HepG2 (cell line): ENCODE data around the gene GNG7. TPM values are rescaled to one million over a fixed set of nuclear protein-coding genes. Genes with fewer than 3 reads are reported as not detected.

Experiments used
- ATAC-seq: fragments of 200-7000 bp; cut with Tn5 transposase; 3 replicates; pipeline ENCODE4 v1.9.1; 2020; ENCODE audit warnings: mild to moderate bottlenecking, moderate library complexity
- BruUV-seq: library from RNA; stranded (reverse); fragments of 400-500 nt; replicated peaks from 2 replicates; lab custom pipeline; 2021; lab: Mats Ljungman, UMichigan
- CTCF ChIA-PET: fragments of 300-600 bp; formaldehyde crosslinking; extraction: SDS; loops from one replicate; lab custom pipeline; 2021; ENCODE audit warnings: low total read pairs, inconsistent platforms, low intra/inter-chr PET ratio; lab: Yijun Ruan, JAX
- POLR2A ChIA-PET: fragments of 350-600 bp; sonication (Branson Sonifier 250); formaldehyde crosslinking; loops from one replicate; lab custom pipeline; 2020; ENCODE audit warnings: antibody characterized with exemption, inconsistent platforms; lab: Yijun Ruan, JAX
- DNase-seq: peaks from one replicate; pipeline ENCODE4 v3.0.0-alpha.2; 2015; ENCODE audit warnings: low spot score
- FAIRE-seq: peaks from 3 replicates; lab custom pipeline; 2011; peaks lifted over from hg19 to GRCh38; lab: Jason Lieb, UNC
- H2AFZ ChIP-seq: one replicate; pipeline ENCODE4 v1.6.1; 2011; ENCODE audit warnings: low read length, inconsistent platforms
- H3K27ac ChIP-seq: fragments of 300-600 bp; 3 replicates; pipeline ENCODE4 v1.8.0; 2011; ENCODE audit warnings: mixed run types, mild to moderate bottlenecking, mixed read lengths, low read length, inconsistent platforms; ENCODE audit not compliant: insufficient read depth; ENCODE audit errors: extremely low read length
- H3K27me3 ChIP-seq, 2 experiments: fragments of 200-600 bp in 1 of 2; 2 replicates in 1 of 2; 3 replicates in 1 of 2; pipeline versions ENCODE4 v1.6.0 to v1.8.0; 2011; ENCODE audit warnings: low read length in 2 of 2, mild to moderate bottlenecking in 2 of 2, moderate library complexity in 2 of 2, inconsistent platforms in 1 of 2; ENCODE audit not compliant: insufficient read depth in 2 of 2, control insufficient read depth in 1 of 2
- H3K36me3 ChIP-seq, 2 experiments: fragments of 200-600 bp in 1 of 2; replicated peaks in 1 of 2; 2 replicates in 1 of 2; 3 replicates in 1 of 2; pipeline versions ENCODE4 v1.5.1 to v1.8.0; 2011; ENCODE audit warnings: low read length in 2 of 2, inconsistent platforms in 1 of 2; ENCODE audit not compliant: insufficient read depth in 2 of 2, control insufficient read depth in 1 of 2
- H3K4me1 ChIP-seq: 2 replicates; pipeline ENCODE4 v1.5.1; 2012; ENCODE audit warnings: low read length, inconsistent platforms; ENCODE audit not compliant: insufficient read depth
- H3K4me2 ChIP-seq: 2 replicates; pipeline ENCODE4 v1.6.0; 2011; ENCODE audit warnings: low read depth, low read length, inconsistent platforms
- H3K4me3 ChIP-seq, 3 experiments: fragments of 200-600 bp in 1 of 3; sonication (generic), shearing (Covaris generic) in 1 of 3; replicated peaks in 1 of 3; 2 replicates each; pipeline ENCODE4 v1.5.1; 2011 to 2016; ENCODE audit warnings: low read length in 3 of 3, inconsistent platforms in 2 of 3, low read depth in 2 of 3, mild to moderate bottlenecking in 2 of 3, control low read depth in 1 of 3, mixed read lengths in 1 of 3; ENCODE audit not compliant: insufficient read depth in 1 of 3
- H3K79me2 ChIP-seq: one replicate; pipeline ENCODE4 v1.6.1; 2011; ENCODE audit warnings: low read length, inconsistent platforms; ENCODE audit not compliant: insufficient read depth
- H3K9ac ChIP-seq: 2 replicates; pipeline ENCODE4 v1.6.0; 2011; ENCODE audit warnings: mild to moderate bottlenecking, low read depth, low read length, inconsistent platforms; ENCODE audit not compliant: insufficient read depth
- H3K9me3 ChIP-seq: 2 replicates; pipeline ENCODE4 v1.5.1; 2012; ENCODE audit warnings: mild to moderate bottlenecking, low read length
- H4K20me1 ChIP-seq: 2 replicates; pipeline ENCODE4 v1.6.0; 2011; ENCODE audit warnings: inconsistent platforms, mild to moderate bottlenecking, low read length, moderate library complexity; ENCODE audit not compliant: insufficient read depth
- ELF4 ChIP-seq: sonication (generic); formaldehyde crosslinking; IDR thresholded peaks from 2 replicates; pipeline ENCODE4 v1.5.0; 2020; ENCODE audit warnings: missing genetic modification reagents, mild to moderate bottlenecking, moderate library complexity, borderline replicate concordance
- ETV6 ChIP-seq: sonication (generic); formaldehyde crosslinking; conservative IDR thresholded peaks from 2 replicates; pipeline ENCODE4 v1.4.0; 2020; ENCODE audit warnings: missing genetic modification reagents
- GTF2F1 ChIP-seq: fragments of 150-350 bp; IDR thresholded peaks from 2 replicates; pipeline ENCODE4 v1.6.1; 2014; ENCODE audit warnings: low read length
- IKZF4 ChIP-seq: sonication (generic); formaldehyde crosslinking; IDR thresholded peaks from 2 replicates; pipeline ENCODE4 v1.5.1; 2020; ENCODE audit warnings: borderline replicate concordance, mild to moderate bottlenecking, low read depth, missing genetic modification reagents; ENCODE audit errors: not compliant biosample characterization
- IRX3 ChIP-seq: sonication (generic); formaldehyde crosslinking; IDR thresholded peaks from 2 replicates; pipeline ENCODE4 v1.8.1; 2023; ENCODE audit warnings: mild to moderate bottlenecking, low read depth, missing genetic modification reagents, borderline replicate concordance
- MED1 ChIP-seq: sonication (generic); formaldehyde crosslinking; IDR thresholded peaks from 2 replicates; pipeline ENCODE4 v1.4.0; 2020; ENCODE audit warnings: missing genetic modification reagents
- MED8 ChIP-seq: sonication (generic); formaldehyde crosslinking; IDR thresholded peaks from 2 replicates; pipeline ENCODE4 v1.8.1; 2023; ENCODE audit warnings: mild to moderate bottlenecking, missing genetic modification reagents; ENCODE audit not compliant: insufficient replicate concordance
- RORA ChIP-seq: sonication (generic); formaldehyde crosslinking; IDR thresholded peaks from 2 replicates; pipeline ENCODE4 v1.5.0; 2020; ENCODE audit warnings: mild to moderate bottlenecking, missing genetic modification reagents, moderate library complexity
- SATB2 ChIP-seq: sonication (generic); formaldehyde crosslinking; IDR thresholded peaks from 2 replicates; pipeline ENCODE4 v1.5.0; 2020; ENCODE audit warnings: missing genetic modification reagents
- TCF7 ChIP-seq: sonication (generic); IDR thresholded peaks from 2 replicates; pipeline ENCODE4 v1.6.1; 2016; ENCODE audit warnings: antibody characterized with exemption, low read depth
- U2AF1 ChIP-seq: fragments of 200-400 bp; formaldehyde crosslinking; optimal IDR thresholded peaks from 2 replicates; pipeline ENCODE3; 2017; ENCODE audit warnings: mild to moderate bottlenecking, low read depth, low read length
- ZNF235 ChIP-seq: sonication (generic); formaldehyde crosslinking; IDR thresholded peaks from 2 replicates; pipeline ENCODE4 v1.8.1; 2023; ENCODE audit warnings: mild to moderate bottlenecking, missing genetic modification reagents, borderline replicate concordance
- ZNF329 ChIP-seq: sonication (generic); formaldehyde crosslinking; IDR thresholded peaks from 2 replicates; pipeline ENCODE4 v1.9.0; 2021; ENCODE audit warnings: low read depth, mild to moderate bottlenecking, missing genetic modification reagents
- ZNF350 ChIP-seq: sonication (generic); formaldehyde crosslinking; IDR thresholded peaks from 2 replicates; pipeline ENCODE4 v1.4.0; 2020; ENCODE audit warnings: mild to moderate bottlenecking, low read depth, missing genetic modification reagents, borderline replicate concordance
- ZNF678 ChIP-seq: sonication (generic); formaldehyde crosslinking; IDR thresholded peaks from 2 replicates; pipeline ENCODE4 v1.4.0; 2020; ENCODE audit warnings: mild to moderate bottlenecking, missing genetic modification reagents
- ZNF7 ChIP-seq: IDR thresholded peaks from 2 replicates; pipeline ENCODE4 v1.6.1; 2016; ENCODE audit warnings: missing biosample characterization, missing genetic modification reagents
- ZNF724P ChIP-seq: sonication (generic); formaldehyde crosslinking; IDR thresholded peaks from 2 replicates; pipeline ENCODE4 v1.8.0; 2022; ENCODE audit warnings: missing genetic modification reagents, borderline replicate concordance
- ZSCAN22 ChIP-seq: sonication (generic); formaldehyde crosslinking; IDR thresholded peaks from 2 replicates; pipeline ENCODE4 v1.4.0; 2020; ENCODE audit warnings: mild to moderate bottlenecking, missing genetic modification reagents
- WGBS: methylation state at CpG from one replicate; pipeline ENCODE4 v1.1.6; 2017; ENCODE audit warnings: low lambda C conversion rate; 5-methylcytosine and 5-hydroxymethylcytosine counted together
- in situ Hi-C: cut with HindIII; loops from 2 replicates; pipeline ENCODE4 v1.10.0; 2017; ENCODE audit warnings: low pct_unique_long_range_greater_than_20kb; ENCODE audit not compliant: extremely low pct_ligation_motif_present
- intact Hi-C: fragments of 100-400 bp; cut with micrococcal nuclease; formaldehyde crosslinking; loops from one replicate; pipeline ENCODE4 v1.10.0; 2022; ENCODE audit not compliant: unreplicated experiment
- polyA plus RNA-seq, 8 experiments: library from polyadenylated mRNA; depleted of rRNA in 3 of 8; stranded (reverse) in 7 of 8; unstranded in 1 of 8; fragments of >200 nt; fragmentation: Illumina TruSeq in 4 of 8; extraction: Trizol in 4 of 8; gene quantifications; 2 replicates each; pipeline versions ENCODE4 v1.2.1 to v1.2.3, GENCODE V29; 2011 to 2016; ENCODE audit warnings: low read depth in 4 of 8, missing spikeins in 1 of 8, mixed read lengths in 1 of 8; ENCODE audit not compliant: insufficient read depth in 1 of 8
- total RNA-seq, 5 experiments: library from RNA; depleted of rRNA; stranded (reverse); fragments of >200 nt; fragmentation: Illumina TruSeq; extraction: Trizol; gene quantifications; 2 replicates each; pipeline ENCODE4 v1.2.3, GENCODE V29; 2016; ENCODE audit warnings: low read depth in 1 of 5
- TF ChIP-seq, protein P1 (sequence below): sonication (generic); formaldehyde crosslinking; IDR thresholded peaks from 2 replicates; pipeline ENCODE4 v1.4.0; 2020; ENCODE audit warnings: mild to moderate bottlenecking, missing genetic modification reagents, borderline replicate concordance
- TF ChIP-seq, protein P2 (sequence below): sonication (generic); formaldehyde crosslinking; IDR thresholded peaks from 2 replicates; pipeline ENCODE4 v1.8.0; 2022; ENCODE audit warnings: mild to moderate bottlenecking, missing genetic modification reagents, borderline replicate concordance
- TF ChIP-seq, protein P3 (sequence below): sonication (generic); formaldehyde crosslinking; IDR thresholded peaks from 2 replicates; pipeline ENCODE4 v1.9.0; 2022; ENCODE audit warnings: missing genetic modification reagents, mild to moderate bottlenecking, borderline replicate concordance

The GNG7 gene
- total and polyA plus RNA-seq, 2 of the 13 experiments (the other 11 are each of a cell fraction or from before 2014, with no cell fraction given), result 1.4 to 3.3 TPM

DNA sequence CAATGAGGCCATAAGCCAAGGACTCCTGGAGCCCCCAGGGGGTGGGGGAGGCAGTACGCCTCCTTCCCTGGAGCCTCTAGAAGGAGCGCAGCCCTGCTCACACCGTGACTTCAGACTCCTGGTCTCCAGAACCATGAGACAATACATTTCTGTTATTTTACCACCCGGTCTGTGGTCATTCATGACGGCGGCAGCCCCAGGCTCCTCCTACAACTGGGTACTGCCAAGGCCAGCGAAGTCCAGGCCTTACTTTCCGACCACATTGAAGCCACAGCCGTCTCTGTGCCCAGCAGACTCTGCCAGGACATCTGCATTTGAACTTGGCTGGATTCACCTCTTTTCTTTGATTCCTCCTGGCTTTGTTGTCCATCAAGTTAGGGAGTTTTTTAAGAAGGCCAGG lies 10.5 kb downstream of the GNG7 start (continued):
- TF ChIP-seq ELF4, result no peak
- no peak for TF ChIP-seq SATB2 (CRISPR knock-in tag)
- no peak for TF ChIP-seq U2AF1
- TF ChIP-seq, protein P1, sequence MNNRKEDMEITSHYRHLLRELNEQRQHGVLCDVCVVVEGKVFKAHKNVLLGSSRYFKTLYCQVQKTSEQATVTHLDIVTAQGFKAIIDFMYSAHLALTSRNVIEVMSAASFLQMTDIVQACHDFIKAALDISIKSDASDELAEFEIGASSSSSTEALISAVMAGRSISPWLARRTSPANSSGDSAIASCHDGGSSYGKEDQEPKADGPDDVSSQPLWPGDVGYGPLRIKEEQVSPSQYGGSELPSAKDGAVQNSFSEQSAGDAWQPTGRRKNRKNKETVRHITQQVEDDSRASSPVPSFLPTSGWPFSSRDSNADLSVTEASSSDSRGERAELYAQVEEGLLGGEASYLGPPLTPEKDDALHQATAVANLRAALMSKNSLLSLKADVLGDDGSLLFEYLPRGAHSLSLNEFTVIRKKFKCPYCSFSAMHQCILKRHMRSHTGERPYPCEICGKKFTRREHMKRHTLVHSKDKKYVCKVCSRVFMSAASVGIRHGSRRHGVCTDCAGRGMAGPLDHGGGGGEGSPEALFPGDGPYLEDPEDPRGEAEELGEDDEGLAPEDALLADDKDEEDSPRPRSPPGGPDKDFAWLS (CRISPR knock-in tag), result no peak
- TF ChIP-seq ZNF235 (CRISPR knock-in tag), result no peak
- no peak for TF ChIP-seq IRX3 (CRISPR knock-in tag)

DNA sequence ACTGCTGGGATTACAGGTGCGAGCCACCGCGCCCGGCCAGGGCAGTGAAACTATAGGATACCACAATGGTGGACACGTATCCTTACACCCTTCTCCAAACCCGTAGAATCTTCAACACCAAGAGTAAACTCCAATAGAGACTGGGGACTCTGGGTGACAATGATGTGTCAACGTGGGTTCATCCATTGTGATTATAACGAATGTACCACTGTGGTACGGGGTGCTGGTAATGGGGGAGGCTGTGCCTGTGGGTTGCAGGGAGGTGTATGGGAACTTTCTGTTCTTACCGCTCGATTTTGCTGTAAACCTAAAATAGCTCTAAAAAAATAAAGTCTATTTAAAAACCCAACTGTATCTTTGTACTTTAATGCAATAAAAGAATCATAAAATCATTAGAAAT lies 11.6 kb downstream of the GNG7 start:
- in situ Hi-C loops (no loop called here), intact Hi-C loops (no loop called here)
- Histone ChIP-seq H3K27ac (no peak overlapping the region), H3K9me3 (no peaks in the 10 kb centered on the region), H3K4me3 (no peak overlapping the region), H3K4me1 (peaks cover 32% of the 10 kb centered on the region), H3K27me3 (no peaks in the 10 kb centered on the region), H3K79me2 (no peaks in the 10 kb centered on the region), H4K20me1 (no peaks in the 10 kb centered on the region), H3K36me3 (no peaks in the 10 kb centered on the region; a peak in 1 of 5 replicates), H2AFZ (no peak overlapping the region), H3K4me2 (no peak overlapping the region), H3K9ac (no peak overlapping the region)
- WGBS, result 94% methylated on average over 11 of the region's 11 CpGs
- FAIRE-seq, result no peak
- POLR2A ChIA-PET, result no interaction called here
- CTCF ChIA-PET, result no interaction called here
- ATAC-seq, result no peak
- no peak for DNase-seq
- no TSS peak for BruUV-seq
- no peak for TF ChIP-seq ZNF678 (CRISPR knock-in tag)
- no peak for TF ChIP-seq MED8 (CRISPR knock-in tag)
- no peak for TF ChIP-seq ETV6
- TF ChIP-seq GTF2F1, result no peak
- no peak for TF ChIP-seq ZNF7
- TF ChIP-seq ZNF350 (CRISPR knock-in tag), result no peak
- TF ChIP-seq TCF7, result no peak
- no peak for TF ChIP-seq ZNF724P
- TF ChIP-seq, protein P2, sequence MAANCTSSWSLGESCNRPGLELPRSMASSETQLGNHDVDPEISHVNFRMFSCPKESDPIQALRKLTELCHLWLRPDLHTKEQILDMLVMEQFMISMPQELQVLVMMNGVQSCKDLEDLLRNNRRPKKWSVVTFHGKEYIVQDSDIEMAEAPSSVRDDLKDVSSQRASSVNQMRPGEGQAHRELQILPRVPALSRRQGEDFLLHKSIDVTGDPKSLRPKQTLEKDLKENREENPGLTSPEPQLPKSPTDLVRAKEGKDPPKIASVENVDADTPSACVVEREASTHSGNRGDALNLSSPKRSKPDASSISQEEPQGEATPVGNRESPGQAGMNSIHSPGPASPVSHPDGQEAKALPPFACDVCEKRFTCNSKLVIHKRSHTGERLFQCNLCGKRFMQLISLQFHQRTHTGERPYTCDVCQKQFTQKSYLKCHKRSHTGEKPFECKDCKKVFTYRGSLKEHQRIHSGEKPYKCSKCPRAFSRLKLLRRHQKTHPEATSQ (CRISPR knock-in tag), result no peak
- TF ChIP-seq, protein P3, sequence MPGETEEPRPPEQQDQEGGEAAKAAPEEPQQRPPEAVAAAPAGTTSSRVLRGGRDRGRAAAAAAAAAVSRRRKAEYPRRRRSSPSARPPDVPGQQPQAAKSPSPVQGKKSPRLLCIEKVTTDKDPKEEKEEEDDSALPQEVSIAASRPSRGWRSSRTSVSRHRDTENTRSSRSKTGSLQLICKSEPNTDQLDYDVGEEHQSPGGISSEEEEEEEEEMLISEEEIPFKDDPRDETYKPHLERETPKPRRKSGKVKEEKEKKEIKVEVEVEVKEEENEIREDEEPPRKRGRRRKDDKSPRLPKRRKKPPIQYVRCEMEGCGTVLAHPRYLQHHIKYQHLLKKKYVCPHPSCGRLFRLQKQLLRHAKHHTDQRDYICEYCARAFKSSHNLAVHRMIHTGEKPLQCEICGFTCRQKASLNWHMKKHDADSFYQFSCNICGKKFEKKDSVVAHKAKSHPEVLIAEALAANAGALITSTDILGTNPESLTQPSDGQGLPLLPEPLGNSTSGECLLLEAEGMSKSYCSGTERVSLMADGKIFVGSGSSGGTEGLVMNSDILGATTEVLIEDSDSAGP (CRISPR knock-in tag), result no peak
- TF ChIP-seq MED1 (CRISPR knock-in tag), result no peak
- TF ChIP-seq RORA, result no peak
- no peak for TF ChIP-seq IKZF4 (CRISPR knock-in tag)
- TF ChIP-seq ZSCAN22 (CRISPR knock-in tag), result no peak
- no peak for TF ChIP-seq ZNF329 (CRISPR knock-in tag)
